GM19240 (cell line): ENCODE results near the gene TTK.
"Not testable (repeated sequence)": the region's sequence is repeated elsewhere in the genome, so short reads cannot be mapped to it uniquely, and the experiment has no call there.

Experiments
- DNase-seq: peaks from one replicate; pipeline ENCODE4 v3.0.0; 2011; ENCODE audit warnings: low spot score; ENCODE audit not compliant: insufficient read length

The TTK gene

DNA sequence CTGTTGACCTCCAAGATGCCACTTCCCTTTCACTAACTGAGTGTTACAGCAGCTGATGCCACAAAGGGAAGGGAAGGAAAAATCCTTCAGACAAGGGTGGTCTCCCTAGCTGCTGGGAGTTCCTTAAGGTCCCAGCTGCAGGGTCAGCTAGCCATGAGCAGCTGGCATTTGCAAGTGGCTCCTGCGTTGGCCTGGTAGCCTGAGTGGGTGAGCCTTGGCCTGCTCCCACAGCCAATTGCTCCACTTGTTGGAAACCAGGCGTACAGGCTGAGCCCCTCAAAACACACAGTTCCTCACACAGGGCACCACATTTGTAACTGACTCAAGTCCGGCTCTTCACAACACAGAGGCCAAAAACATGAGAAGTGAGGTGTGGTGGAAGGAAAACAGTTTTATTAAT is 16.7 kb downstream of the TTK start:
- DNase-seq = no peak

DNA sequence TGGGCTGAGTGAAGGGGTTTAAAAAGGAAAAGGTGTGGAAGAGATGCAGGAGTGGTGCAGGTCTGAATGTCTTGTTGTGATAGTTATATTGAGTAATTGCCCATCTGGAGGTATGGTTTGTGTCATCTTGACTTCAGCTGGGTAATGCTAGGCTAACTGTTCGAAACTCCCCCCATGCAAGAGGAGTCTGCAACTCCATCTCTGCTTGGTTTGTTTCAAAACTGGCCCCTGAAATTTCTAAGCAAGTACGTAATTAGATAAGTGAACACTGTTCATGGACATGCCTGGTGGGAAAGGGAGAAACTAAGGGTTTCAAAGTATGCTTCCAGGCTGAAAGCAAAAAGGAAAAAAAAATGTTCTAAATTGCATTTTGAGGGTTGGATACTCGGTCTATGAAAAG is 17.1 kb downstream of the TTK start:
- DNase-seq = no peak

DNA sequence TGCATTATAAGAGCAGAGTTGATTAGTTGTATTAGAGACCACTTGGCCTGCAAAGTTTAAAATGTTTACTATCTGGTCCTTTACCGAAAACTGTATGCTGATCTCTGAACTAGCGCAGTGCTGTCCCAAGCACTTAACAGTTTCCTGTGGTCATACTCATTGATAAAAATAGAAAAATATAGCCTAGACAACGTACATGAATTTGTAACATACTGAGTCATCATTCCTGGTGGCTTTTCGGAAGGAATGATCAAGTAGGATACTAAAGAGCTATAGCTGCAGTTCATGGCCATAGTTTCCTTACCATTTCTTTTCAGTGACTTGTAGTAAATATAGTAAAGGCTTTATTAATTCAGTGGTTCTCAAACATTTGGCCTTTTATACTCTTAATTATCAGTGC is 18.4 kb downstream of the TTK start:
- no peak for DNase-seq

DNA sequence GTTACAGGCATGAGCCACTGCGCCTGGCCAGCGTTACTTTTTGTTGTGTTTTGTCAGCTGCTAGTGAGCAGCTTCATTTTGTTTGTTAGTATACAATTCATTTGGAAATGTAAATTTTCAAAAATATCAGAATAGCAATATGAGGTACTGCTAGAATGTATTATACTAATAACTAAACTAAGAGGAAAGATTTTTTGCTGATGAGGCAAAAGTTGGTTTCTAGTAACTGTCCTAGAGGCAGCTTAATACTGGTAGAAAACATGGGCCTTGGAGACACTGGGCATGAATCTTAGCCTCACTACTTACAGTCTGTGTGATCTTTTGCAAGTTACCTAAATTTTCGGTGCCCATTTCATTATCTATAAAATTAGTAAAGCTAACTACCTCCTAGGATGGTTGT is 24.1 kb downstream of the TTK start:
- DNase-seq = no peak

DNA sequence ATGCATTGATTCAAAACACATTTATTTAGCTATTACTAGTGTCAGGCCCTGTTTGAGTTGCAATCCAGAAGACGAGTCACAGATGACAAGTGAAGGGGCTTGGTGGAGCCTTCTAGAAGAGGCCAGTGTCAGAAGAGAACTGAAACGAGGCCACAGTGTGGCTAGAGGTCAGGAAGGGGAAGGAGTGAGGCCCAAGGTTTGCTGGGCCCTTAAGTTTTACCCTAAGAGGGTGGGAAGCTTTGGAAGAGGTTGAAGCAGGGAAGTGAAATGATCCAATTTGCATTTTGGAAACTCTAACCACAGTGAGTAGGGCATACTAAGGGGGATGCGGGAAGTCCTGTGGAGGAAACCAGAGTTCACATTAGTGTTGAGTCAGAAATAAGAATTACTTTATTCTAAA is 25.0 kb downstream of the TTK start:
- no peak for DNase-seq

DNA sequence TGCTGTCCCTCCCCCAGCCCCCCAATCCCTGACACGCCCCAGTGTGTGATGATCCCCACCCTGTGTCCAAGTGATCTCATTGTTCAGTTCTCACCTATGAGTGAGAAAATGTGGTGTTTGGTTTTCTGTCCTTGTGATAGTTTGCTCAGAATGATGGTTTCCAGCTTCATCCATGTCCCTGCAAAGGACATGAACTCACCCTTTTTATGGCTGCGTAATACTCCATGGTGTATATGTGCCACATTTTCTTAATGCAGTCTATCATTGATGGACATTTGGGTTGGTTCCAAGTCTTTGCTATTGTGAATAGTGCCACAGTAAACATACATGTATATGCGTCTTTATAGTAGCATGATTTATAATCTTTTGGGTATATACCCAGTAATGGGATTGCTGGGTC is 43.8 kb downstream of the TTK start:
- DNase-seq = not testable (repeated sequence)

DNA sequence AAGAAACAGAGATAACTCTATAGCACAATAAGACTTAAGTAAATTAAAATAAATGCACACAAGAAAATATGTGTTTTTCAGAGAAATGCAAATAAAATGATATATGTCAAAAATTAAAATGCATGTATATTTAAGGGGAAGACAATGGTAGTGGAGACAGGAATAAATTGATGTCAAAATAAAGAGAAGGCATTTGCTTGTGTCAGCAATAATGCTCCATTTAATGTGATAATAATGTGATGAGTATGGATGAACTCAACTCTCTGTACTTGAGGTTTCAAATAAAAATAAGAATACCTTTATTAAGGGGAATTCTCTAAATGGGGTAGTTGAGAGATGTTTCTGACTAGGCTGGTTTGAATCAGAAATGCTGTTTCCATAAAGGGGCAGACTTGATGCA is 56.3 kb downstream of the TTK start:
- DNase-seq = no peak

DNA sequence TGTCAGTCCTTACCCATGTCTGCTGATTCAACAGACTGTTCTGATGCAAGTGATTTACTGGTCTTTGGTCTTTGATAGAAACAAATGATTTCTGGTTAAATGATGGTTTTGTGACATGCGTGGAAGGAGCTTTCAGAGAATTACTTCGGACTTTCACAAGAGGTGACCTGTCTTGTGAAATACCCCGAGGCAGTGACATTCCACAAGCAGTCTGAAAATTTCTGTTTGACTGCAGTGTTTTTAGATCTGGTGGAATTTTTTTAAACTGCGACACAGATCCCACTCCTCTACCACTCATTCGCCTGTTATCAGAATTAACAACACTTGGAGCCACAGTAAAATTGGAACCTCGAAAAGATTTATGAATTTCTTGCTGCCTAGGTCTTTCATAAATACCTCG is 63.7 kb downstream of the TTK start:
- not testable (repeated sequence) for DNase-seq

DNA sequence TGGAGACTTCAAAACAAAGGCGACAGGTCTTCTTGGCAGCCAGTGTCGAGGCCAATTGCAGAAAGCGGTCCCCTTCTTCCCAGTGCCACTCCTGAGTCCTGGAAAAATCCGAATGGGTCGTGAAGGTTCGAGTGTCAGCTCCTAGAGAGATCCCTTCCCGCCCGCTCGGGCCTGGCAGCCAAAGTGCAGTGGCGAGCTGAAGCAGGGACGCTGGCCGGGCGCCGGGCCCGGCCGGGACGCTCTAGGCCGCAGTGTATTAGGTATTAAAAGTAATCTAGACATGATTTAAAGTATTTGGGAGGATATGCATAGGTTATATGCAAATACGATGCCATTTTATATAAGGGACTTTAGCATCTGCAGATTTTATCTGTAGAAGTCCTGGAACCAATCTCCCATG is 66.0 kb downstream of the TTK start:
- DNase-seq = not testable (repeated sequence)

DNA sequence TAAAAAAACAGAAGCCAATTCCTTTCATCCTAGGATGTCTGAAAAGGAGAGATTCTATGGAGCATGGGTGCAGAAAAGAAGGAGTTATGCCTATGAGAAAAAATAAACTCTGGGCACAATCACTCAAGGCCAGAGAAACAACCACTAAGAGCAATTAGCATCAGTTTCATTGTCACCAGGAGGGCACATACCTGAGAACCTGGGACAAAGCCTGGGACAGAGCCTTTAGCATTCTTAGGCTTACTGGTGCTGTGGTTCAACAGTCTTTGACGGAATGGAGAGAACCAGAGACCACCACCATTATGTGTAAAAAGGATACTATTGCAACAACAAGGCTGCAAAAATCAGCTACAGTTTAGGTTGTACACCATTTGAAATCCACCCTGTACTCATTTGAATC is 72.6 kb downstream of the TTK start:
- no peak for DNase-seq

DNA sequence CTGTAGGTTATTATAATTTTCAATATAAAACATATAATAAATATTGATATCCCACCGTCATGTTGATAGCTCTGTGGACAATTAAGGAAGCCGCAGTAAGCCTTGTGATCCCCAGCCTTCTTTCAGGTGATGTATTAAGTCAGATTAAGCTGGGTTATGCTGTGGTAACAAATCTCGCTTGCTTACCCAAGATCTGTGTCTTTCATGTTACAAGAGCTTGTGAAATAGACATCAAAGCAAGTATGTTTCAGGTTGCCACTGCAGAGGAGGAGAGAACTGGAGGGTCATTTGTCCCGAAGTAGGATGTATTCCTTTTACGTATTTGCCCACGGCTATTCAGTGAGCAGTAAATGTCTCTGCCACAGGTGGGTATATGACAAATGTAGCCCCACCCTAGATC is 84.2 kb downstream of the TTK start:
- DNase-seq = no peak

DNA sequence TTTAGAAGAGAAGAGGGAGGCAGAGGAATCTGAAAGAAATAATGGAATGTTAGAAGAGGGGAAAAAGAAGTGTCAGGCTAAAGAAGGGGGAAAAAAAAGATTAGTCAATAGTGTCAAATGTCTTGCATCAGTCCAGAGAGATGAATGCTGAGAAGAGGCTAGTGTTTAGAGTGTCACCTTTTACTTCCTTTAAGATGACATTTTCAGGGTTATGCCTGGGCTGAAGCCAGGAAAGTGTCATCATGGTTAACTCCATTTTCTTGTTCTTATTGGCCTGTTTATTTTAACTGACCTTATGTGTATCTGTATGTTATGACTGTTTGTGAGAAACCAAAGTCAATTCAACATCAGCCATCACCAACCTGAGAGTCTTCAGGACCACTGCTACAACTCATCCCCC is 87.1 kb downstream of the TTK start:
- no peak for DNase-seq
